Measurements from ENCODE around the gene B4GALNT3.
A peak's percentile ranks its signal among the peaks of the same experiment; 100 is the strongest.

Gene B4GALNT3

DNA sequence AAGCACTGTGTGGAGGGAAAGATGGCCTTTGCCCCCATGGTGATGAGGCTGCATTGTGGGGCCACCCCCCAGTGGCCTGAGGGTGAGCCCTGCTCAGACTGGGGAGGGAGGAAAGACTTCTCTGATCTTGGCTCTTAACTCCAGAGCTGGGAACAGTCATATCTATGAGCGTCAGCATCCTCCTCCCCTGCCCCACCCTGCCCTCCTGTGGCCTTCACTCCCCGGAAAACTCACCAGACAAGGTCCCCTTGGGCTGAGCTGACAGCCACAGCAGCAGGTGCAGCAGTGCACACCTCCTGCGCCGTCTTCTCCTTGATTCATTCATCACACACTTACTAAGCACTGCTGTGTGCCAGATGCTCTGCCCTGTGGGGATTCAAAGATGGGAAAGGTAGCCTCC, 98.8 kb downstream of the B4GALNT3 start:
- no peak overlapping the region for H3K4me3 ChIP-seq (ENCODE audit: low read depth, low read length)

DNA sequence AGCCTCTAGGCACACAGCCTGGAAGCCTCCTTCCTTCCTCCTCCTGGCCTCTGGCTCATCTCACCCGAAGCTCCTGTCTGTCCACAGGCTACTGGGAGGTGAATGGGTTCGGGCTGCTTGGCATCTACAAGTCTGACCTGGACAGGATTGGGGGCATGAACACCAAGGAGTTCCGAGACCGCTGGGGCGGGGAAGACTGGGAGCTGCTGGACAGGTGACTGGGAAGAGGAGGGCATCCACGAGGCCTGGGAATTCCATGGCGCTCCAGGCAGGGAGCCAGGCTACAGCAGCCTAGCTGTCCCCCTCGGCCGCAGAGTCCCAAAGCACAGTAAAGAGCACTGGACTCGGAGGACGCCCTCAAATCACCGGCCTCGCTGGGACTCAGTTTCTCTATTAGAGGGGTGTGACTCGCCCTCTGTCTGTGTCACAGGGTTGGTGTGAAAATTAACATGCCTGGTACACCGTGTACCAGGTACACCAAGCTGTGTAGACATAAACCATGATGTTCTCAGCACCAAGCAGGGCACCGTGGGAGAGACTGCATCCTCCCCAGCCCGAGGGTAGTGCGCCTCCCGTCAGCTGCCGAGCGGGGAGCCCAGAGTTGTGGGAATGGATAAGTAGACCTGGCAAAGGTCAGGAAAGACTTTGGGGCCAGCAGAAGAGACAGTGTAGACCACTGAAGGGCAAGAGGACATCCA, 99.6 kb downstream of the B4GALNT3 start:
- DNase-seq (ENCODE audit: low read depth): no peak
- no peak for TF ChIP-seq POLR2A (IDR thresholded peaks at IDR 0.05; ENCODE audit: extremely low read depth, insufficient read length)
- no peak for TF ChIP-seq MYC (IDR thresholded peaks at IDR 0.05; ENCODE audit: low read depth, low read length)
- TF ChIP-seq CTCF (IDR thresholded peaks at IDR 0.05; ENCODE audit: low read depth, low read length): no peak
- no peak for TF ChIP-seq MAX (IDR thresholded peaks at IDR 0.05; ENCODE audit: low read depth, low read length)

More for the DNA sequence above, 98.8 kb downstream of the B4GALNT3 start:
- no peak for DNase-seq (ENCODE audit: low read depth)
- TF ChIP-seq POLR2A (IDR thresholded peaks at IDR 0.05; ENCODE audit: extremely low read depth, insufficient read length) (no peak), CTCF (IDR thresholded peaks at IDR 0.05; ENCODE audit: low read depth, low read length) (no peak), MAX (IDR thresholded peaks at IDR 0.05; ENCODE audit: low read depth, low read length) (no peak), MYC (IDR thresholded peaks at IDR 0.05; ENCODE audit: low read depth, low read length) (no peak)

GRCh38 chr12:559906-560455, 100.2 kb downstream of the B4GALNT3 start:
- TF ChIP-seq POLR2A (IDR thresholded peaks at IDR 0.05; ENCODE audit: extremely low read depth, insufficient read length) (no peak), CTCF (IDR thresholded peaks at IDR 0.05; ENCODE audit: low read depth, low read length) (no peak), MYC (IDR thresholded peaks at IDR 0.05; ENCODE audit: low read depth, low read length) (no peak)
- no peak overlapping the region for H3K4me3 ChIP-seq (ENCODE audit: low read depth, low read length)
- peak; percentile 56 for DNase-seq (ENCODE audit: low read depth)

More for the DNA sequence above, 99.6 kb downstream of the B4GALNT3 start:
- H3K4me3 ChIP-seq (ENCODE audit: low read depth, low read length): no peak overlapping the region

DNA sequence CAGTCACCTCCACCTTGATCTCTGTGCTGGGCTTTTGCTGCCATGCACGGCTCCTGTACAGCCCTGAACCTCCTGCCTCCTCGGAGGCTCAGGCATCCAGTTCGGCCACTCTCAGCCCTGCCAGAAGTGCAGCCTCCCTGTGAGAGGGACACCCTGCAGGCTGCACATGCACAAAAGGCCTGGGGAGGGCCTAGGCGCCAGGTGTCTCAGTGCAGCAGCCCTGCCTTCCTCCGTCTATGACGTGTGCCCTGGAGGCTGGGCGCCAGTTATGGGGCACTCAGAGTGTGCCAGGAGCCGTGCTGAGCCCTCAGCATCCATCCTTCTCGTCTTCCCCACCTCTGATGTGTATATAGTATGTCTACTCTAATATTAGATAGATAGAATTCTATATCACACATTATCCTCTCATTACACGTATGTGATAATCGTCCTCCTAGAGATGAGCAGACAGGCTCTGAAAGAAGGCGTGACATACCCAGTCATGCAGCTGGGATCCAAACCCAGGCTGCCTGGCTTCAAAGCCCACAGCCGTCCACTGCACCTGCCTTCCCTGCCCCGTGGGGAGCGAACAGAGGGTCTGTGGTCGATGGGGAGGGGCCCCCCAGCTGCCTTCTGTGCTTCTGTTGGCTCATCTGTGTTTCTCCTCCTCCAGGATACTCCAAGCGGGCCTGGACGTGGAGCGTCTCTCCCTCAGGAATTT, 101.1 kb downstream of the B4GALNT3 start:
- no peak for DNase-seq (ENCODE audit: low read depth)
- no peak overlapping the region for H3K4me3 ChIP-seq (ENCODE audit: low read depth, low read length)
- TF ChIP-seq CTCF (IDR thresholded peaks at IDR 0.05; ENCODE audit: low read depth, low read length): no peak
- no peak for TF ChIP-seq MYC (IDR thresholded peaks at IDR 0.05; ENCODE audit: low read depth, low read length)
- TF ChIP-seq POLR2A (IDR thresholded peaks at IDR 0.05; ENCODE audit: extremely low read depth, insufficient read length): no peak
- no peak for TF ChIP-seq MAX (IDR thresholded peaks at IDR 0.05; ENCODE audit: low read depth, low read length)

DNA sequence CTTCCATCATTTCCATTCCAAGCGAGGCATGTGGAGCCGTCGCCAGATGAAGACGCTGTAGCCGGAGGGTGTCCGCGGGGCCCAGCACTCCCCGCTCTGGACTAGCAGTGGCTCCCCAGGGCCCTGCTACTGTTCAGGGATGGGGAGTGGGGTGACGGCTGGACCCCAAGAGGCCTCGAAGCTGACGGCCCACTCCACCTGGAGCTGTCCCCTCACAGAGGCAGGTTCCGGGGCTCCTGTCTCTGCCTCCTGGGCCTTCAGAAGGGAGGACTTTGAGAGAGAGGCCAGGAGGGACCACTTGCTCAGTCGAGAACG, 101.6 kb downstream of the B4GALNT3 start:
- DNase-seq (ENCODE audit: low read depth): no peak
- no peak for TF ChIP-seq MAX (IDR thresholded peaks at IDR 0.05; ENCODE audit: low read depth, low read length)
- no peak for TF ChIP-seq POLR2A (IDR thresholded peaks at IDR 0.05; ENCODE audit: extremely low read depth, insufficient read length)
- no peak for TF ChIP-seq CTCF (IDR thresholded peaks at IDR 0.05; ENCODE audit: low read depth, low read length)
- TF ChIP-seq MYC (IDR thresholded peaks at IDR 0.05; ENCODE audit: low read depth, low read length): no peak
- H3K4me3 ChIP-seq (ENCODE audit: low read depth, low read length): no peak overlapping the region

All from NB4 (cell line).